Measurements from ENCODE around the gene MKS1.

The MKS1 gene

DNA sequence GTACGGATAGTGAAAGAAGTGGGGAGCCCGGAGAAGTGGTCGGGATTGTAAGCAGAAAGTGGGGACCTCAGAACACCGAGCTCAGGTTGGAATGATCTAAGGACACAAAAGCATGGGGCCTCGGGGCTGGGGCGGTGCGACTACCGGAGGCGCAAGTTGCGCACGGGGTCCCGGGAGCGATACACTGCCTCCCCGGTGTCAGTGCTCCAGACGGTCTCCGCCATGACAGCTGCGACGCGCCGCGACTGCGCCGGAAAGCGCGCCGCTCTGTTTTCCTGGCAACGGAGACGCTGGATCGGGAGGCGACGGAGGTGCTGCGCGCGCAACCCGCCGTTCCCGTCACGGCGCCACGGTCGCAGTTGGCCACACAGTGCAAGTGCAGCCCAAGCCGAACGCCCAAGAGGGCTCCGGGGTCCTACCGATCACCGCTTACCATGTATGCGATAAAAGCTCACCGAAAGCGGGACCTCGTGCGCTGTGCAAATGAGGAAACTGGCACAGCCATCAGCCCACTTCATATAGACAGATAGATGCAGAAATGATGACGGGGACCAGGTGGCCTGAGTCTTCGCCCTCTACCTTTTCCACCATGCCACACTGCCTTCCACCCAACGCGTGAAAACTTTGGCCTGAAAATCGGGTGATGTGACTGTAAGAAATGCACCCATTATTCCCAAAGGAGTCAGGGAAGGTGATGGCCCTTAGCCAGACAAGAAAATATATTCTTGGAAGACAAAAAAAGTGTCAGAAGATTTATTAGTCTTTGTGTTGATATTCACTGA, at the start of gene MKS1:
Gene MKS1, minus strand, starts transcription at position 249 of the 782 bp plus-strand sequence. Its CDS starts 25 bp downstream, at position 224.
- Histone ChIP-seq H3K4me3 (ENCODE audit: low read depth, low read length) (peak within 1 kb of the TSS; percentile 79), H3K4me1 (ENCODE audit: control insufficient read depth, insufficient read depth, low read length) (no peaks in the 10 kb centered on the region), H3K27ac (ENCODE audit: extremely low read depth, low read depth, low read length) (peak within 1 kb of the TSS; percentile 14; the same call in 1 of the 2 replicates), H3K36me3 (ENCODE audit: control insufficient read depth in 2 of 2, insufficient read depth in 1 of 2, low read length in 2 of 2) (peaks cover 7 to 29% of the 10 kb centered on the region in 2 experiments; a peak in 2 of 3 replicates), H3K9me3 (ENCODE audit: control insufficient read depth, insufficient read depth, low read depth, low read length) (no peaks in the 10 kb centered on the region)
- ChIA-PET CTCF (interaction anchor here (0.6 to 3.0 kb wide), 12 partner anchors 12 to 377 kb away, joined by 3 to 17 read pairs (median 4); no protein-coding TSS in a partner anchor), POLR2A (interaction anchor here (0.6 to 3.6 kb wide), 7 partner anchors 12 to 923 kb away, joined by 3 to 14 read pairs (median 4); no protein-coding TSS in a partner anchor)
- TF ChIP-seq ZBTB21 (tag by site-specific recombination; IDR thresholded peaks at IDR 0.05) (no peak), ZSCAN16 (tag by site-specific recombination; IDR thresholded peaks at IDR 0.05) (no peak), ZNF707 (tag by site-specific recombination; IDR thresholded peaks at IDR 0.05) (no peak), ZNF324 (tag by site-specific recombination; IDR thresholded peaks at IDR 0.05) (no peak), REPIN1 (tag by site-specific recombination; IDR thresholded peaks at IDR 0.05; ENCODE audit: low read depth) (0 out of 2 replicates have a peak, but pooled peaks have one; percentile 11), IKZF3 (tag by site-specific recombination; IDR thresholded peaks at IDR 0.05) (peak; percentile 46; the same call in 1 of the 2 replicates), ZNF76 (tag by site-specific recombination; IDR thresholded peaks at IDR 0.05; ENCODE audit: borderline replicate concordance, low read depth) (0 out of 2 replicates have a peak, but pooled peaks have one; percentile 60), ZFP37 (tag by site-specific recombination; IDR thresholded peaks at IDR 0.05) (no peak; the same call in 1 of the 2 replicates), ZNF529 (tag by site-specific recombination; IDR thresholded peaks at IDR 0.05; ENCODE audit: insufficient replicate concordance) (no peak), YY2 (tag by site-specific recombination; IDR thresholded peaks at IDR 0.05) (peak; percentile 95), SP3 (tag by site-specific recombination; IDR thresholded peaks at IDR 0.05) (0 out of 2 replicates have a peak, but pooled peaks have one; percentile 31), ZXDB (tag by site-specific recombination; IDR thresholded peaks at IDR 0.05) (peak; percentile 79), SP7 (tag by site-specific recombination; IDR thresholded peaks at IDR 0.05) (peak; percentile 76), ZBTB8A (tag by site-specific recombination; IDR thresholded peaks at IDR 0.05) (peak; percentile 88), ZNF560 (tag by site-specific recombination; IDR thresholded peaks at IDR 0.05; ENCODE audit: borderline replicate concordance) (no peak), ZNF610 (tag by site-specific recombination; IDR thresholded peaks at IDR 0.05; ENCODE audit: borderline replicate concordance) (0 out of 2 replicates have a peak, but pooled peaks have one; percentile 57), ZSCAN23 (tag by site-specific recombination; IDR thresholded peaks at IDR 0.05) (0 out of 2 replicates have a peak, but pooled peaks have one; percentile 30), ZNF600 (tag by site-specific recombination; IDR thresholded peaks at IDR 0.05) (0 out of 2 replicates have a peak, but pooled peaks have one; percentile 65), ZNF501 (tag by site-specific recombination; IDR thresholded peaks at IDR 0.05) (peak; percentile 93)
- TF ChIP-seq, protein P1, sequence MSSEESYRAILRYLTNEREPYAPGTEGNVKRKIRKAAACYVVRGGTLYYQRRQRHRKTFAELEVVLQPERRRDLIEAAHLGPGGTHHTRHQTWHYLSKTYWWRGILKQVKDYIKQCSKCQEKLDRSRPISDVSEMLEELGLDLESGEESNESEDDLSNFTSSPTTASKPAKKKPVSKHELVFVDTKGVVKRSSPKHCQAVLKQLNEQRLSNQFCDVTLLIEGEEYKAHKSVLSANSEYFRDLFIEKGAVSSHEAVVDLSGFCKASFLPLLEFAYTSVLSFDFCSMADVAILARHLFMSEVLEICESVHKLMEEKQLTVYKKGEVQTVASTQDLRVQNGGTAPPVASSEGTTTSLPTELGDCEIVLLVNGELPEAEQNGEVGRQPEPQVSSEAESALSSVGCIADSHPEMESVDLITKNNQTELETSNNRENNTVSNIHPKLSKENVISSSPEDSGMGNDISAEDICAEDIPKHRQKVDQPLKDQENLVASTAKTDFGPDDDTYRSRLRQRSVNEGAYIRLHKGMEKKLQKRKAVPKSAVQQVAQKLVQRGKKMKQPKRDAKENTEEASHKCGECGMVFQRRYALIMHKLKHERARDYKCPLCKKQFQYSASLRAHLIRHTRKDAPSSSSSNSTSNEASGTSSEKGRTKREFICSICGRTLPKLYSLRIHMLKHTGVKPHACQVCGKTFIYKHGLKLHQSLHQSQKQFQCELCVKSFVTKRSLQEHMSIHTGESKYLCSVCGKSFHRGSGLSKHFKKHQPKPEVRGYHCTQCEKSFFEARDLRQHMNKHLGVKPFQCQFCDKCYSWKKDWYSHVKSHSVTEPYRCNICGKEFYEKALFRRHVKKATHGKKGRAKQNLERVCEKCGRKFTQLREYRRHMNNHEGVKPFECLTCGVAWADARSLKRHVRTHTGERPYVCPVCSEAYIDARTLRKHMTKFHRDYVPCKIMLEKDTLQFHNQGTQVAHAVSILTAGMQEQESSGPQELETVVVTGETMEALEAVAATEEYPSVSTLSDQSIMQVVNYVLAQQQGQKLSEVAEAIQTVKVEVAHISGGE (tag by site-specific recombination; conservative IDR thresholded peaks at IDR 0.05; ENCODE audit: low read depth): 0 out of 2 replicates have a peak, but pooled peaks have one; percentile 44
- TF ChIP-seq, protein P2, sequence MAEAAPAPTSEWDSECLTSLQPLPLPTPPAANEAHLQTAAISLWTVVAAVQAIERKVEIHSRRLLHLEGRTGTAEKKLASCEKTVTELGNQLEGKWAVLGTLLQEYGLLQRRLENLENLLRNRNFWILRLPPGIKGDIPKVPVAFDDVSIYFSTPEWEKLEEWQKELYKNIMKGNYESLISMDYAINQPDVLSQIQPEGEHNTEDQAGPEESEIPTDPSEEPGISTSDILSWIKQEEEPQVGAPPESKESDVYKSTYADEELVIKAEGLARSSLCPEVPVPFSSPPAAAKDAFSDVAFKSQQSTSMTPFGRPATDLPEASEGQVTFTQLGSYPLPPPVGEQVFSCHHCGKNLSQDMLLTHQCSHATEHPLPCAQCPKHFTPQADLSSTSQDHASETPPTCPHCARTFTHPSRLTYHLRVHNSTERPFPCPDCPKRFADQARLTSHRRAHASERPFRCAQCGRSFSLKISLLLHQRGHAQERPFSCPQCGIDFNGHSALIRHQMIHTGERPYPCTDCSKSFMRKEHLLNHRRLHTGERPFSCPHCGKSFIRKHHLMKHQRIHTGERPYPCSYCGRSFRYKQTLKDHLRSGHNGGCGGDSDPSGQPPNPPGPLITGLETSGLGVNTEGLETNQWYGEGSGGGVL (tag by site-specific recombination; IDR thresholded peaks at IDR 0.05): no peak
- TF ChIP-seq, protein P3, sequence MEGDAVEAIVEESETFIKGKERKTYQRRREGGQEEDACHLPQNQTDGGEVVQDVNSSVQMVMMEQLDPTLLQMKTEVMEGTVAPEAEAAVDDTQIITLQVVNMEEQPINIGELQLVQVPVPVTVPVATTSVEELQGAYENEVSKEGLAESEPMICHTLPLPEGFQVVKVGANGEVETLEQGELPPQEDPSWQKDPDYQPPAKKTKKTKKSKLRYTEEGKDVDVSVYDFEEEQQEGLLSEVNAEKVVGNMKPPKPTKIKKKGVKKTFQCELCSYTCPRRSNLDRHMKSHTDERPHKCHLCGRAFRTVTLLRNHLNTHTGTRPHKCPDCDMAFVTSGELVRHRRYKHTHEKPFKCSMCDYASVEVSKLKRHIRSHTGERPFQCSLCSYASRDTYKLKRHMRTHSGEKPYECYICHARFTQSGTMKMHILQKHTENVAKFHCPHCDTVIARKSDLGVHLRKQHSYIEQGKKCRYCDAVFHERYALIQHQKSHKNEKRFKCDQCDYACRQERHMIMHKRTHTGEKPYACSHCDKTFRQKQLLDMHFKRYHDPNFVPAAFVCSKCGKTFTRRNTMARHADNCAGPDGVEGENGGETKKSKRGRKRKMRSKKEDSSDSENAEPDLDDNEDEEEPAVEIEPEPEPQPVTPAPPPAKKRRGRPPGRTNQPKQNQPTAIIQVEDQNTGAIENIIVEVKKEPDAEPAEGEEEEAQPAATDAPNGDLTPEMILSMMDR (tag by site-specific recombination; IDR thresholded peaks at IDR 0.05): peak; percentile 94
- TF ChIP-seq, protein P4, sequence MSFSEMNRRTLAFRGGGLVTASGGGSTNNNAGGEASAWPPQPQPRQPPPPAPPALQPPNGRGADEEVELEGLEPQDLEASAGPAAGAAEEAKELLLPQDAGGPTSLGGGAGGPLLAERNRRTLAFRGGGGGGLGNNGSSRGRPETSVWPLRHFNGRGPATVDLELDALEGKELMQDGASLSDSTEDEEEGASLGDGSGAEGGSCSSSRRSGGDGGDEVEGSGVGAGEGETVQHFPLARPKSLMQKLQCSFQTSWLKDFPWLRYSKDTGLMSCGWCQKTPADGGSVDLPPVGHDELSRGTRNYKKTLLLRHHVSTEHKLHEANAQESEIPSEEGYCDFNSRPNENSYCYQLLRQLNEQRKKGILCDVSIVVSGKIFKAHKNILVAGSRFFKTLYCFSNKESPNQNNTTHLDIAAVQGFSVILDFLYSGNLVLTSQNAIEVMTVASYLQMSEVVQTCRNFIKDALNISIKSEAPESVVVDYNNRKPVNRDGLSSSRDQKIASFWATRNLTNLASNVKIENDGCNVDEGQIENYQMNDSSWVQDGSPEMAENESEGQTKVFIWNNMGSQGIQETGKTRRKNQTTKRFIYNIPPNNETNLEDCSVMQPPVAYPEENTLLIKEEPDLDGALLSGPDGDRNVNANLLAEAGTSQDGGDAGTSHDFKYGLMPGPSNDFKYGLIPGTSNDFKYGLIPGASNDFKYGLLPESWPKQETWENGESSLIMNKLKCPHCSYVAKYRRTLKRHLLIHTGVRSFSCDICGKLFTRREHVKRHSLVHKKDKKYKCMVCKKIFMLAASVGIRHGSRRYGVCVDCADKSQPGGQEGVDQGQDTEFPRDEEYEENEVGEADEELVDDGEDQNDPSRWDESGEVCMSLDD (tag by site-specific recombination; IDR thresholded peaks at IDR 0.05): peak; percentile 88
- TF ChIP-seq, protein P5, sequence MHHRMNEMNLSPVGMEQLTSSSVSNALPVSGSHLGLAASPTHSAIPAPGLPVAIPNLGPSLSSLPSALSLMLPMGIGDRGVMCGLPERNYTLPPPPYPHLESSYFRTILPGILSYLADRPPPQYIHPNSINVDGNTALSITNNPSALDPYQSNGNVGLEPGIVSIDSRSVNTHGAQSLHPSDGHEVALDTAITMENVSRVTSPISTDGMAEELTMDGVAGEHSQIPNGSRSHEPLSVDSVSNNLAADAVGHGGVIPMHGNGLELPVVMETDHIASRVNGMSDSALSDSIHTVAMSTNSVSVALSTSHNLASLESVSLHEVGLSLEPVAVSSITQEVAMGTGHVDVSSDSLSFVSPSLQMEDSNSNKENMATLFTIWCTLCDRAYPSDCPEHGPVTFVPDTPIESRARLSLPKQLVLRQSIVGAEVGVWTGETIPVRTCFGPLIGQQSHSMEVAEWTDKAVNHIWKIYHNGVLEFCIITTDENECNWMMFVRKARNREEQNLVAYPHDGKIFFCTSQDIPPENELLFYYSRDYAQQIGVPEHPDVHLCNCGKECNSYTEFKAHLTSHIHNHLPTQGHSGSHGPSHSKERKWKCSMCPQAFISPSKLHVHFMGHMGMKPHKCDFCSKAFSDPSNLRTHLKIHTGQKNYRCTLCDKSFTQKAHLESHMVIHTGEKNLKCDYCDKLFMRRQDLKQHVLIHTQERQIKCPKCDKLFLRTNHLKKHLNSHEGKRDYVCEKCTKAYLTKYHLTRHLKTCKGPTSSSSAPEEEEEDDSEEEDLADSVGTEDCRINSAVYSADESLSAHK (tag by site-specific recombination; IDR thresholded peaks at IDR 0.05): no peak

All from HEK293 (cell line).